Measurements from ENCODE around the gene UQCC3. TPM values are rescaled to one million over a fixed set of nuclear protein-coding genes. Genes with fewer than 3 reads are reported as not detected.
"Not testable (repeated sequence)": the region's sequence is repeated elsewhere in the genome, so short reads cannot be mapped to it uniquely, and the experiment has no call there.

The UQCC3 gene
- total and polyA plus RNA-seq, 3 donors from 2014 or later = 4.2 to 8.1 (median 8.0) TPM

GRCh38 chr11:62648185-62648966 is 23.1 kb upstream of the UQCC3 start:
- H3K4me1 ChIP-seq = peaks cover 25% of the 10 kb centered on the region
- no peak for DNase-seq
- H3K27ac ChIP-seq = no peak overlapping the region
- TF ChIP-seq POLR2A (IDR thresholded peaks at IDR 0.05) (no peak), CTCF (IDR thresholded peaks at IDR 0.05) (no peak)
- WGBS, 2 donors = 87 to 90% methylated on average over 14 to 24 of the region's 24 CpGs
- no peaks in the 10 kb centered on the region for H3K9me3 ChIP-seq
- intact Hi-C loops (cut with DNase I; ENCODE audit: low total_unique reads) = no loop called here
- no peak overlapping the region for H3K4me3 ChIP-seq
- H3K36me3 ChIP-seq (ENCODE audit: low read depth, missing control alignments) = no peaks in the 10 kb centered on the region
- no peaks in the 10 kb centered on the region for H3K27me3 ChIP-seq

GRCh38 chr11:62648967-62649364 is 22.5 kb upstream of the UQCC3 start:
- WGBS, 2 donors = 85% methylated on average over 11 of the region's 11 CpGs; no CpG with 5 or more reads in 1 of the 2 donors
- Histone ChIP-seq H3K4me3 (no peak overlapping the region), H3K27ac (no peak overlapping the region), H3K9me3 (no peaks in the 10 kb centered on the region), H3K36me3 (ENCODE audit: low read depth, missing control alignments) (no peaks in the 10 kb centered on the region), H3K4me1 (peaks cover 25% of the 10 kb centered on the region), H3K27me3 (no peaks in the 10 kb centered on the region)
- intact Hi-C loops (cut with DNase I; ENCODE audit: low total_unique reads) = no loop called here
- no peak for TF ChIP-seq CTCF (IDR thresholded peaks at IDR 0.05)
- TF ChIP-seq POLR2A (IDR thresholded peaks at IDR 0.05) = no peak
- DNase-seq = no peak

- Histone ChIP-seq H3K4me3 (no peak overlapping the region), H3K9me3 (no peaks in the 10 kb centered on the region), H3K27me3 (no peaks in the 10 kb centered on the region), H3K4me1 (peaks cover 24% of the 10 kb centered on the region), H3K27ac (no peak overlapping the region), H3K36me3 (ENCODE audit: low read depth, missing control alignments) (no peaks in the 10 kb centered on the region)
- WGBS, 2 donors = 88 to 100% methylated on average over 1 to 11 of the region's 11 CpGs
- DNase-seq = no peak
- TF ChIP-seq CTCF (IDR thresholded peaks at IDR 0.05) (no peak), POLR2A (IDR thresholded peaks at IDR 0.05) (no peak)
- intact Hi-C loops (cut with DNase I; ENCODE audit: low total_unique reads) = no loop called here
Observed at GRCh38 chr11:62649486-62649885, 22.0 kb upstream of the UQCC3 start.

- intact Hi-C loops (cut with DNase I; ENCODE audit: low total_unique reads) = not testable (repeated sequence)
- WGBS, 2 donors = 91 to 94% methylated on average over 12 of the region's 12 CpGs
Observed at GRCh38 chr11:62650283-62650682, 21.2 kb upstream of the UQCC3 start.

GRCh38 chr11:62652161-62653006 is 19.1 kb upstream of the UQCC3 start:
- Histone ChIP-seq H3K4me3 (peak overlapping the region; percentile 78 to 87), H3K36me3 (ENCODE audit: low read depth, missing control alignments) (no peaks in the 10 kb centered on the region), H3K27ac (peak overlapping the region; percentile 60 to 92), H3K4me1 (peaks cover 12% of the 10 kb centered on the region), H3K27me3 (no peaks in the 10 kb centered on the region), H3K9me3 (no peaks in the 10 kb centered on the region)
- no peak for DNase-seq
- intact Hi-C loops (cut with DNase I; ENCODE audit: low total_unique reads) = no loop called here
- 36 to 38% methylated on average over 15 to 16 of the region's 16 CpGs for WGBS, 2 donors
- TF ChIP-seq POLR2A (IDR thresholded peaks at IDR 0.05) (no peak), CTCF (IDR thresholded peaks at IDR 0.05) (no peak)

More at GRCh38 chr11:62650283-62650682, 21.2 kb upstream of the UQCC3 start:
- not testable (repeated sequence) for H3K4me3 ChIP-seq; H3K27me3 ChIP-seq; DNase-seq; H3K9me3 ChIP-seq; H3K27ac ChIP-seq; H3K36me3 ChIP-seq (ENCODE audit: low read depth, missing control alignments)
- H3K4me1 ChIP-seq = peaks cover 17% of the 10 kb centered on the region

Measured in testis (tissue), 3 donors.